ENCODE results near the gene POLR2I. TPM values are rescaled to one million over a fixed set of nuclear protein-coding genes. Genes with fewer than 3 reads are reported as not detected.

POLR2I gene
- total RNA-seq, 1 donor from 2014 or later = 44.0 TPM

GRCh38 chr19:36089847-36090246 lies 24.8 kb downstream of the POLR2I start:
- no peak overlapping the region for H3K4me2 ChIP-seq
- no peaks in the 10 kb centered on the region for H3K36me3 ChIP-seq
- H3K9ac ChIP-seq = no peak overlapping the region
- DNase-seq (ENCODE audit: low spot score) = no peak
- Mint-ChIP-seq H3K4me3 (no peak overlapping the region), H3K36me3 (peaks cover 20% of the 10 kb centered on the region), H3K27ac (no peak overlapping the region), H3K9me3 (no peaks in the 10 kb centered on the region), H3K4me1 (no peaks in the 10 kb centered on the region), H3K27me3 (ENCODE audit: insufficient read depth, low read depth) (peaks cover 2% of the 10 kb centered on the region)
- H4K20me1 ChIP-seq (ENCODE audit: low read depth) = no peaks in the 10 kb centered on the region
- no peak overlapping the region for H3K4me3 ChIP-seq
- no peaks in the 10 kb centered on the region for H3F3A ChIP-seq (ENCODE audit: low read depth)
- TF ChIP-seq, protein P1, sequence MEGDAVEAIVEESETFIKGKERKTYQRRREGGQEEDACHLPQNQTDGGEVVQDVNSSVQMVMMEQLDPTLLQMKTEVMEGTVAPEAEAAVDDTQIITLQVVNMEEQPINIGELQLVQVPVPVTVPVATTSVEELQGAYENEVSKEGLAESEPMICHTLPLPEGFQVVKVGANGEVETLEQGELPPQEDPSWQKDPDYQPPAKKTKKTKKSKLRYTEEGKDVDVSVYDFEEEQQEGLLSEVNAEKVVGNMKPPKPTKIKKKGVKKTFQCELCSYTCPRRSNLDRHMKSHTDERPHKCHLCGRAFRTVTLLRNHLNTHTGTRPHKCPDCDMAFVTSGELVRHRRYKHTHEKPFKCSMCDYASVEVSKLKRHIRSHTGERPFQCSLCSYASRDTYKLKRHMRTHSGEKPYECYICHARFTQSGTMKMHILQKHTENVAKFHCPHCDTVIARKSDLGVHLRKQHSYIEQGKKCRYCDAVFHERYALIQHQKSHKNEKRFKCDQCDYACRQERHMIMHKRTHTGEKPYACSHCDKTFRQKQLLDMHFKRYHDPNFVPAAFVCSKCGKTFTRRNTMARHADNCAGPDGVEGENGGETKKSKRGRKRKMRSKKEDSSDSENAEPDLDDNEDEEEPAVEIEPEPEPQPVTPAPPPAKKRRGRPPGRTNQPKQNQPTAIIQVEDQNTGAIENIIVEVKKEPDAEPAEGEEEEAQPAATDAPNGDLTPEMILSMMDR (IDR thresholded peaks at IDR 0.05) = no peak
- TF ChIP-seq EZH2 (IDR thresholded peaks at IDR 0.05) (no peak), EZH2phosphoT487 (IDR thresholded peaks at IDR 0.05) (no peak)
- H3K4me1 ChIP-seq = no peaks in the 10 kb centered on the region
- H3K27me3 ChIP-seq = no peaks in the 10 kb centered on the region
- no peak overlapping the region for H3K27ac ChIP-seq
- H3K79me2 ChIP-seq (ENCODE audit: low read depth) = no peaks in the 10 kb centered on the region
- no peaks in the 10 kb centered on the region for H3K9me3 ChIP-seq (ENCODE audit: low read depth)
- H2AFZ ChIP-seq (replicated peaks) = no peak overlapping the region

GRCh38 chr19:36086326-36086725 lies 28.3 kb downstream of the POLR2I start:
- H3K4me2 ChIP-seq = no peak overlapping the region
- H3K36me3 ChIP-seq = no peaks in the 10 kb centered on the region
- H3K9ac ChIP-seq = no peak overlapping the region
- H3K4me3 ChIP-seq = no peak overlapping the region
- H3K4me1 Mint-ChIP-seq = no peaks in the 10 kb centered on the region
- no peak for DNase-seq (ENCODE audit: low spot score)
- no peaks in the 10 kb centered on the region for H3K27me3 ChIP-seq
- H3F3A ChIP-seq (ENCODE audit: low read depth) = no peaks in the 10 kb centered on the region
- H3K9me3 ChIP-seq (ENCODE audit: low read depth) = no peaks in the 10 kb centered on the region
- peaks cover 18% of the 10 kb centered on the region for H3K36me3 Mint-ChIP-seq
- no peak overlapping the region for H3K27ac Mint-ChIP-seq
- no peaks in the 10 kb centered on the region for H3K4me1 ChIP-seq
- H3K27ac ChIP-seq = no peak overlapping the region
- H3K27me3 Mint-ChIP-seq (ENCODE audit: insufficient read depth, low read depth) = peaks cover 2% of the 10 kb centered on the region
- no peak overlapping the region for H3K4me3 Mint-ChIP-seq
- H3K9me3 Mint-ChIP-seq = no peaks in the 10 kb centered on the region
- H4K20me1 ChIP-seq (ENCODE audit: low read depth) = no peaks in the 10 kb centered on the region
- H2AFZ ChIP-seq (replicated peaks) = no peak overlapping the region
- no peak for TF ChIP-seq EZH2phosphoT487 (IDR thresholded peaks at IDR 0.05)
- no peak for TF ChIP-seq EZH2 (IDR thresholded peaks at IDR 0.05)
- TF ChIP-seq, protein P1 (IDR thresholded peaks at IDR 0.05) = no peak
- H3K79me2 ChIP-seq (ENCODE audit: low read depth) = no peaks in the 10 kb centered on the region

- Mint-ChIP-seq H3K36me3 (peaks cover 26% of the 10 kb centered on the region), H3K27me3 (ENCODE audit: insufficient read depth, low read depth) (peaks cover 2% of the 10 kb centered on the region), H3K9me3 (no peaks in the 10 kb centered on the region), H3K4me1 (no peaks in the 10 kb centered on the region), H3K4me3 (no peak overlapping the region), H3K27ac (no peak overlapping the region)
- Histone ChIP-seq H3K27ac (no peak overlapping the region), H3K4me1 (no peaks in the 10 kb centered on the region), H3K9me3 (ENCODE audit: low read depth) (no peaks in the 10 kb centered on the region), H3K4me2 (no peak overlapping the region), H3K9ac (no peak overlapping the region), H3K4me3 (no peak overlapping the region), H4K20me1 (ENCODE audit: low read depth) (no peaks in the 10 kb centered on the region), H3F3A (ENCODE audit: low read depth) (no peaks in the 10 kb centered on the region), H3K27me3 (no peaks in the 10 kb centered on the region), H3K36me3 (peaks cover 3% of the 10 kb centered on the region), H3K79me2 (ENCODE audit: low read depth) (no peaks in the 10 kb centered on the region), H2AFZ (replicated peaks) (no peak overlapping the region)
- TF ChIP-seq, protein P1 (IDR thresholded peaks at IDR 0.05) = no peak
- TF ChIP-seq EZH2 (IDR thresholded peaks at IDR 0.05) (no peak), EZH2phosphoT487 (IDR thresholded peaks at IDR 0.05) (no peak)
- no peak for DNase-seq (ENCODE audit: low spot score)
These were observed 30.3 kb downstream of the POLR2I start for GRCh38 chr19:36084231-36085009.
